GM12878 (cell line): Measurements from ENCODE around the gene GABRG2. TPM values are rescaled to one million over a fixed set of nuclear protein-coding genes. Genes with fewer than 3 reads are reported as not detected.

Experiments used
- ATAC-seq: fragments of 200-7000 bp; cut with Tn5 transposase; 3 replicates; pipeline ENCODE4 v1.9.1; 2020; ENCODE audit warnings: mild to moderate bottlenecking, moderate library complexity
- BruUV-seq: library from RNA; stranded (reverse); fragments of 400-500 nt; replicated peaks from 2 replicates; lab custom pipeline; 2021; lab: Mats Ljungman, UMichigan
- CTCF ChIA-PET: fragments of 300-600 bp; sonication (Branson Sonifier 250); formaldehyde crosslinking; extraction: SDS; loops from one replicate; lab custom pipeline; 2021; ENCODE audit warnings: inconsistent platforms; lab: Yijun Ruan, JAX
- POLR2A ChIA-PET: fragments of 350-600 bp; formaldehyde crosslinking; extraction: SDS; loops from one replicate; lab custom pipeline; 2021; ENCODE audit warnings: inconsistent platforms; lab: Charles Lee
- RAD21 ChIA-PET: fragments of 300-600 bp; sonication (Branson Sonifier 250); formaldehyde crosslinking; loops from one replicate; lab custom pipeline; 2023; ENCODE audit warnings: antibody characterized with exemption; ENCODE audit not compliant: unreplicated experiment; lab: Charles Lee
- SMC1A ChIA-PET: fragments of 300-600 bp; sonication (Branson Sonifier 250); formaldehyde crosslinking; loops from one replicate; lab custom pipeline; 2023; ENCODE audit not compliant: unreplicated experiment, uncharacterized antibody; lab: Charles Lee
- DNase-seq: peaks from one replicate; pipeline ENCODE4 v3.0.0-alpha.2; 2011; ENCODE audit warnings: low read depth, low spot score
- FAIRE-seq: peaks from 3 replicates; lab custom pipeline; 2011; peaks lifted over from hg19 to GRCh38; lab: Jason Lieb, UNC
- H2AFZ ChIP-seq: 2 replicates; pipeline ENCODE4 v1.6.0; 2011; ENCODE audit warnings: low read depth, low read length, control low read depth; ENCODE audit not compliant: control insufficient read depth
- H3K27ac ChIP-seq: 2 replicates; pipeline ENCODE4 v1.5.1; 2011; ENCODE audit warnings: control low read depth; ENCODE audit not compliant: control insufficient read depth, insufficient read depth
- H3K27me3 ChIP-seq, 2 experiments: replicated peaks in 1 of 2; 2 replicates each; pipeline versions ENCODE4 v1.6.0 to v1.6.1; 2011; ENCODE audit warnings: low read length in 1 of 2; ENCODE audit not compliant: control insufficient read depth in 2 of 2, insufficient read depth in 2 of 2
- H3K36me3 ChIP-seq, 2 experiments: 2 replicates each; pipeline ENCODE4 v1.5.1; 2011; ENCODE audit warnings: low read length in 1 of 2; ENCODE audit not compliant: control insufficient read depth in 2 of 2, insufficient read depth in 2 of 2
- H3K4me1 ChIP-seq: 2 replicates; pipeline ENCODE4 v1.6.1; 2011; ENCODE audit warnings: mild to moderate bottlenecking, low read length, moderate library complexity, mixed read lengths; ENCODE audit not compliant: control insufficient read depth, insufficient read depth
- H3K4me2 ChIP-seq: 2 replicates; pipeline ENCODE4 v1.6.0; 2011; ENCODE audit warnings: control low read depth; ENCODE audit not compliant: control insufficient read depth, insufficient read depth
- H3K4me3 ChIP-seq: fragments of 200-600 bp; sonication (generic); 2 replicates; pipeline ENCODE4 v1.5.1; 2016
- H3K79me2 ChIP-seq: 2 replicates; pipeline ENCODE4 v1.6.0; 2011; ENCODE audit warnings: low read length; ENCODE audit not compliant: control insufficient read depth, insufficient read depth
- H3K9ac ChIP-seq: 2 replicates; pipeline ENCODE4 v1.8.0; 2011; ENCODE audit warnings: low read length, control low read depth, mixed read lengths; ENCODE audit not compliant: control insufficient read depth, insufficient read depth
- H3K9me3 ChIP-seq: replicated peaks from 3 replicates; pipeline ENCODE4 v1.5.1; 2011; ENCODE audit warnings: mild to moderate bottlenecking, low read length; ENCODE audit not compliant: control insufficient read depth, insufficient read depth
- H4K20me1 ChIP-seq: 2 replicates; pipeline ENCODE4 v1.6.0; 2011; ENCODE audit not compliant: control insufficient read depth, insufficient read depth
- HDAC2 ChIP-seq: fragments of 200-600 bp; sonication (generic); IDR thresholded peaks from 2 replicates; pipeline ENCODE4 v1.6.1; 2017
- YBX1 ChIP-seq: fragments of 450-650 bp; IDR thresholded peaks from 2 replicates; pipeline ENCODE4 v1.6.1; 2016; ENCODE audit warnings: antibody characterized with exemption
- ZBED1 ChIP-seq: IDR thresholded peaks from 2 replicates; pipeline ENCODE4 v1.6.1; 2016; ENCODE audit warnings: borderline replicate concordance
- WGBS: methylation state at CpG from one replicate; pipeline ENCODE4 v1.1.6; 2016; ENCODE audit warnings: low lambda C conversion rate; ENCODE audit not compliant: insufficient replicate concordance, insufficient coverage; ENCODE audit errors: missing lambda C conversion rate; 5-methylcytosine and 5-hydroxymethylcytosine counted together
- in situ Hi-C: fragments of 300-500 bp; cut with MboI; formaldehyde crosslinking; loops from 9 replicates; pipeline ENCODE4 v1.14.3; 2018; ENCODE audit warnings: mixed read lengths
- intact Hi-C: fragments of 100-400 bp; cut with micrococcal nuclease; formaldehyde crosslinking; loops from one replicate; pipeline ENCODE4 v1.14.2; 2022; ENCODE audit not compliant: unreplicated experiment
- polyA plus RNA-seq, 11 experiments: library from polyadenylated mRNA; depleted of rRNA in 4 of 11; unstranded in 6 of 11; stranded (reverse) in 5 of 11; fragments of >200 nt; fragmentation: Nextera tagmentation in 4 of 11; fragmentation: Illumina TruSeq in 1 of 11; extraction: Ambion mirVana in 4 of 11; extraction: Trizol in 1 of 11; gene quantifications; 1 replicate in 1 of 11; 2 replicates in 10 of 11; pipeline versions ENCODE4 v1.2.1 to v1.2.3, GENCODE V29; 2011 to 2016; ENCODE audit warnings: inconsistent platforms in 2 of 11, missing spikeins in 2 of 11, low read depth in 1 of 11
- total RNA-seq, 4 experiments: library from RNA; depleted of rRNA in 3 of 4; stranded (reverse); fragments of >200 nt in 3 of 4; fragmentation: Illumina TruSeq in 1 of 4; extraction: Trizol in 1 of 4; gene quantifications; 2 replicates each; pipeline versions ENCODE4 v1.2.1 to v1.2.3, GENCODE V29; 2013 to 2021
- TF ChIP-seq, protein P1 (sequence below): fragments of 450-650 bp; IDR thresholded peaks from 2 replicates; pipeline ENCODE4 v1.6.1; 2017; ENCODE audit warnings: mild to moderate bottlenecking, moderate library complexity
- TF ChIP-seq, protein P2 (sequence below): fragments of 450-650 bp; formaldehyde crosslinking; IDR thresholded peaks from 2 replicates; pipeline ENCODE4 v1.4.0; 2020; ENCODE audit warnings: mild to moderate bottlenecking, moderate library complexity
- TF ChIP-seq, protein P3 (sequence below): IDR thresholded peaks from 2 replicates; pipeline ENCODE4 v1.6.1; 2012; ENCODE audit warnings: low read length, inconsistent platforms

Gene GABRG2
- total and polyA plus RNA-seq, 10 of the 15 experiments (the other 5 are each of a cell fraction or from before 2014, with no cell fraction given), result 0.34 TPM; not detected in 9

DNA sequence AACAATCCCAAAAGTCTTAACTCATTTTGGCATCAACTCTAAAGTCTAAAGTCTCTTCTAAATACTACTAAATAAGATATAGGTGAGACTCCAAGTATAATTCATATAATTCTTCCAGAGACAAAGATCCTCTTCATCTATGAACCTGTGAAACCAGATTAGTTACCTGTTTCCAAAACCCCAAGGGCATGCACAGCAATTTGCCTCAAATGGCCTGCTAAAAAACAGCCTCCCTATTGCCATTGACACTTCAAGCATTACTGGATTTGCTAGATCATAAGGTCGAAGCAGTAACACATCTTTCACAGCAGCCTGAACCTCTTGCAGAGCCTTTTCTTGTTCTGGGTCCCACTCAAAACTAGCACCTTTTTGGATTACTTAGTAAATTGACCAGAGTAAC, 20.3 kb upstream of the GABRG2 start:
- in situ Hi-C loops, result no loop called here
- H3K4me1 ChIP-seq, result no peaks in the 10 kb centered on the region
- FAIRE-seq (no peak), ATAC-seq (no peak)
- no peak overlapping the region for H3K27ac ChIP-seq
- H3K79me2 ChIP-seq, result no peaks in the 10 kb centered on the region
- no peak overlapping the region for H3K9ac ChIP-seq
- BruUV-seq, result no TSS peak
- ChIA-PET RAD21 (no interaction called here), SMC1A (no interaction called here)
- H3K27me3 ChIP-seq, result no peaks in the 10 kb centered on the region
- no peaks in the 10 kb centered on the region for H4K20me1 ChIP-seq
- H3K9me3 ChIP-seq, result no peaks in the 10 kb centered on the region
- TF ChIP-seq, protein P1, sequence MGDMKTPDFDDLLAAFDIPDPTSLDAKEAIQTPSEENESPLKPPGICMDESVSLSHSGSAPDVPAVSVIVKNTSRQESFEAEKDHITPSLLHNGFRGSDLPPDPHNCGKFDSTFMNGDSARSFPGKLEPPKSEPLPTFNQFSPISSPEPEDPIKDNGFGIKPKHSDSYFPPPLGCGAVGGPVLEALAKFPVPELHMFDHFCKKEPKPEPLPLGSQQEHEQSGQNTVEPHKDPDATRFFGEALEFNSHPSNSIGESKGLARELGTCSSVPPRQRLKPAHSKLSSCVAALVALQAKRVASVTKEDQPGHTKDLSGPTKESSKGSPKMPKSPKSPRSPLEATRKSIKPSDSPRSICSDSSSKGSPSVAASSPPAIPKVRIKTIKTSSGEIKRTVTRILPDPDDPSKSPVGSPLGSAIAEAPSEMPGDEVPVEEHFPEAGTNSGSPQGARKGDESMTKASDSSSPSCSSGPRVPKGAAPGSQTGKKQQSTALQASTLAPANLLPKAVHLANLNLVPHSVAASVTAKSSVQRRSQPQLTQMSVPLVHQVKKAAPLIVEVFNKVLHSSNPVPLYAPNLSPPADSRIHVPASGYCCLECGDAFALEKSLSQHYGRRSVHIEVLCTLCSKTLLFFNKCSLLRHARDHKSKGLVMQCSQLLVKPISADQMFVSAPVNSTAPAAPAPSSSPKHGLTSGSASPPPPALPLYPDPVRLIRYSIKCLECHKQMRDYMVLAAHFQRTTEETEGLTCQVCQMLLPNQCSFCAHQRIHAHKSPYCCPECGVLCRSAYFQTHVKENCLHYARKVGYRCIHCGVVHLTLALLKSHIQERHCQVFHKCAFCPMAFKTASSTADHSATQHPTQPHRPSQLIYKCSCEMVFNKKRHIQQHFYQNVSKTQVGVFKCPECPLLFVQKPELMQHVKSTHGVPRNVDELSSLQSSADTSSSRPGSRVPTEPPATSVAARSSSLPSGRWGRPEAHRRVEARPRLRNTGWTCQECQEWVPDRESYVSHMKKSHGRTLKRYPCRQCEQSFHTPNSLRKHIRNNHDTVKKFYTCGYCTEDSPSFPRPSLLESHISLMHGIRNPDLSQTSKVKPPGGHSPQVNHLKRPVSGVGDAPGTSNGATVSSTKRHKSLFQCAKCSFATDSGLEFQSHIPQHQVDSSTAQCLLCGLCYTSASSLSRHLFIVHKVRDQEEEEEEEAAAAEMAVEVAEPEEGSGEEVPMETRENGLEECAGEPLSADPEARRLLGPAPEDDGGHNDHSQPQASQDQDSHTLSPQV, result no peak
- TF ChIP-seq, protein P2, sequence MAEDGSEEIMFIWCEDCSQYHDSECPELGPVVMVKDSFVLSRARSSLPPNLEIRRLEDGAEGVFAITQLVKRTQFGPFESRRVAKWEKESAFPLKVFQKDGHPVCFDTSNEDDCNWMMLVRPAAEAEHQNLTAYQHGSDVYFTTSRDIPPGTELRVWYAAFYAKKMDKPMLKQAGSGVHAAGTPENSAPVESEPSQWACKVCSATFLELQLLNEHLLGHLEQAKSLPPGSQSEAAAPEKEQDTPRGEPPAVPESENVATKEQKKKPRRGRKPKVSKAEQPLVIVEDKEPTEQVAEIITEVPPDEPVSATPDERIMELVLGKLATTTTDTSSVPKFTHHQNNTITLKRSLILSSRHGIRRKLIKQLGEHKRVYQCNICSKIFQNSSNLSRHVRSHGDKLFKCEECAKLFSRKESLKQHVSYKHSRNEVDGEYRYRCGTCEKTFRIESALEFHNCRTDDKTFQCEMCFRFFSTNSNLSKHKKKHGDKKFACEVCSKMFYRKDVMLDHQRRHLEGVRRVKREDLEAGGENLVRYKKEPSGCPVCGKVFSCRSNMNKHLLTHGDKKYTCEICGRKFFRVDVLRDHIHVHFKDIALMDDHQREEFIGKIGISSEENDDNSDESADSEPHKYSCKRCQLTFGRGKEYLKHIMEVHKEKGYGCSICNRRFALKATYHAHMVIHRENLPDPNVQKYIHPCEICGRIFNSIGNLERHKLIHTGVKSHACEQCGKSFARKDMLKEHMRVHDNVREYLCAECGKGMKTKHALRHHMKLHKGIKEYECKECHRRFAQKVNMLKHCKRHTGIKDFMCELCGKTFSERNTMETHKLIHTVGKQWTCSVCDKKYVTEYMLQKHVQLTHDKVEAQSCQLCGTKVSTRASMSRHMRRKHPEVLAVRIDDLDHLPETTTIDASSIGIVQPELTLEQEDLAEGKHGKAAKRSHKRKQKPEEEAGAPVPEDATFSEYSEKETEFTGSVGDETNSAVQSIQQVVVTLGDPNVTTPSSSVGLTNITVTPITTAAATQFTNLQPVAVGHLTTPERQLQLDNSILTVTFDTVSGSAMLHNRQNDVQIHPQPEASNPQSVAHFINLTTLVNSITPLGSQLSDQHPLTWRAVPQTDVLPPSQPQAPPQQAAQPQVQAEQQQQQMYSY (CRISPR knock-in tag), result no peak
- TF ChIP-seq, protein P3, sequence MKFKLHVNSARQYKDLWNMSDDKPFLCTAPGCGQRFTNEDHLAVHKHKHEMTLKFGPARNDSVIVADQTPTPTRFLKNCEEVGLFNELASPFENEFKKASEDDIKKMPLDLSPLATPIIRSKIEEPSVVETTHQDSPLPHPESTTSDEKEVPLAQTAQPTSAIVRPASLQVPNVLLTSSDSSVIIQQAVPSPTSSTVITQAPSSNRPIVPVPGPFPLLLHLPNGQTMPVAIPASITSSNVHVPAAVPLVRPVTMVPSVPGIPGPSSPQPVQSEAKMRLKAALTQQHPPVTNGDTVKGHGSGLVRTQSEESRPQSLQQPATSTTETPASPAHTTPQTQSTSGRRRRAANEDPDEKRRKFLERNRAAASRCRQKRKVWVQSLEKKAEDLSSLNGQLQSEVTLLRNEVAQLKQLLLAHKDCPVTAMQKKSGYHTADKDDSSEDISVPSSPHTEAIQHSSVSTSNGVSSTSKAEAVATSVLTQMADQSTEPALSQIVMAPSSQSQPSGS, result no peak
- TF ChIP-seq HDAC2 (no peak), ZBED1 (no peak), YBX1 (no peak)
- TF ChIP-seq, all 136 proteins: peak for 0
- ChIA-PET CTCF (no interaction called here), POLR2A (no interaction called here)
- DNase-seq, result no peak
- Histone ChIP-seq H3K36me3 (no peaks in the 10 kb centered on the region), H3K4me2 (no peak overlapping the region), H3K4me3 (no peak overlapping the region), H2AFZ (no peak overlapping the region)
- 0% methylated on average over 1 of the region's 1 CpG for WGBS
- intact Hi-C loops, result no loop called here
